ENCODE measurements around the gene UBASH3A. TPM values are rescaled to one million over a fixed set of nuclear protein-coding genes. Genes with fewer than 3 reads are reported as not detected.

UBASH3A gene
- polyA plus RNA-seq, 1 of the 3 experiments (the other 2 are of a cell fraction), result not detected

- TF ChIP-seq RXRA (IDR thresholded peaks at IDR 0.05; ENCODE audit: borderline replicate concordance, low read depth) (no peak), MAX (IDR thresholded peaks at IDR 0.05; ENCODE audit: low read depth) (no peak), FOXM1 (IDR thresholded peaks at IDR 0.05; ENCODE audit: low read depth) (no peak), TAF1 (IDR thresholded peaks at IDR 0.05; ENCODE audit: borderline replicate concordance, low read depth, low read length) (no peak), CHD2 (IDR thresholded peaks at IDR 0.05; ENCODE audit: low read length, partially characterized antibody) (no peak), YY1 (IDR thresholded peaks at IDR 0.05; ENCODE audit: low read depth) (no peak), TEAD4 (IDR thresholded peaks at IDR 0.05; ENCODE audit: borderline replicate concordance, insufficient read depth) (no peak), RAD21 (IDR thresholded peaks at IDR 0.05; ENCODE audit: low read length) (no peak), FOSL2 (IDR thresholded peaks at IDR 0.05; ENCODE audit: borderline replicate concordance, low read depth) (no peak), GABPA (IDR thresholded peaks at IDR 0.05; ENCODE audit: low read depth) (no peak)
These were observed 41.5 kb upstream of the UBASH3A start (continued) for GRCh38 chr21:42362198-42362597.

- ChIA-PET CTCF (interaction anchor here (2.2 kb wide), 1 partner anchor 52 kb away, joined by 6 read pairs; no protein-coding TSS in a partner anchor), POLR2A (no interaction called here)
- TF ChIP-seq FOXJ3 (CRISPR knock-in tag; IDR thresholded peaks at IDR 0.05), result no peak
- TF ChIP-seq CHD2 (IDR thresholded peaks at IDR 0.05; ENCODE audit: low read length, partially characterized antibody), result no peak
- Histone ChIP-seq H4K20me1 (ENCODE audit: insufficient read depth) (no peaks in the 10 kb centered on the region), H3K4me3 (ENCODE audit: low read depth in 2 of 2, low read length in 1 of 2) (no peak overlapping the region), H2AFZ (ENCODE audit: low read depth) (no peak overlapping the region), H3K79me2 (ENCODE audit: insufficient read depth) (no peaks in the 10 kb centered on the region), H3K9me2 (no peaks in the 10 kb centered on the region), H3K4me1 (ENCODE audit: control insufficient read depth in 1 of 2, insufficient read depth in 2 of 2, low read depth in 1 of 2, low read length in 1 of 2) (no peaks in the 10 kb centered on the region), H3K4me2 (no peak overlapping the region), H3F3A (replicated peaks; ENCODE audit: insufficient read depth) (no peaks in the 10 kb centered on the region), H3K36me3 (replicated peaks in 1 of 2; ENCODE audit: control insufficient read depth in 1 of 2, insufficient read depth in 2 of 2, low read length in 1 of 2) (no peaks in the 10 kb centered on the region), H3K9me3 (no peaks in the 10 kb centered on the region), H3K9ac (no peak overlapping the region), H3K27me3 (ENCODE audit: insufficient read depth) (no peaks in the 10 kb centered on the region), H3K27ac (ENCODE audit: low read depth in 2 of 2, low read length in 1 of 2) (no peak overlapping the region)
- 33% methylated on average over 9 of the region's 9 CpGs for WGBS (ENCODE audit: low lambda C conversion rate)
- no peak for DNase-seq
These were observed 41.0 kb upstream of the UBASH3A start for GRCh38 chr21:42362700-42363099.

- no peaks in the 10 kb centered on the region for H3F3A ChIP-seq (replicated peaks; ENCODE audit: insufficient read depth)
- no peaks in the 10 kb centered on the region for H4K20me1 ChIP-seq (ENCODE audit: insufficient read depth)
- DNase-seq, result no peak
- no peaks in the 10 kb centered on the region for H3K9me3 ChIP-seq
- H3K9ac ChIP-seq, result no peak overlapping the region
- no peaks in the 10 kb centered on the region for H3K36me3 ChIP-seq (replicated peaks in 1 of 2; ENCODE audit: control insufficient read depth in 1 of 2, insufficient read depth in 2 of 2, low read length in 1 of 2)
- no peaks in the 10 kb centered on the region for H3K4me1 ChIP-seq (ENCODE audit: control insufficient read depth in 1 of 2, insufficient read depth in 2 of 2, low read depth in 1 of 2, low read length in 1 of 2)
- CTCF ChIA-PET, result interaction anchor here (0.8 to 1.2 kb wide), 2 partner anchors 18 to 53 kb away, joined by 3 to 4 read pairs; no protein-coding TSS in a partner anchor
- WGBS (ENCODE audit: low lambda C conversion rate), result 33% methylated on average over 8 of the region's 8 CpGs
- no peak overlapping the region for H2AFZ ChIP-seq (ENCODE audit: low read depth)
- H3K79me2 ChIP-seq (ENCODE audit: insufficient read depth), result no peaks in the 10 kb centered on the region
- TF ChIP-seq IRF3 (IDR thresholded peaks at IDR 0.05; ENCODE audit: low read depth, low read length), result no peak
- no peak for TF ChIP-seq SMC3 (IDR thresholded peaks at IDR 0.05; ENCODE audit: low read depth, low read length)
- no peak for TF ChIP-seq ELF1 (IDR thresholded peaks at IDR 0.05)
- no peak for TF ChIP-seq FOSL2 (IDR thresholded peaks at IDR 0.05; ENCODE audit: borderline replicate concordance, low read depth)
- TF ChIP-seq MXI1 (IDR thresholded peaks at IDR 0.05; ENCODE audit: low read depth, low read length), result no peak
- TF ChIP-seq SIN3A (IDR thresholded peaks at IDR 0.05; ENCODE audit: borderline replicate concordance, low read depth, low read length), result no peak
- TF ChIP-seq TEAD4 (IDR thresholded peaks at IDR 0.05; ENCODE audit: borderline replicate concordance, insufficient read depth), result no peak
- TF ChIP-seq TAF1 (IDR thresholded peaks at IDR 0.05; ENCODE audit: borderline replicate concordance, low read depth, low read length), result no peak
- no peak for TF ChIP-seq POLR2AphosphoS5 (IDR thresholded peaks at IDR 0.05; ENCODE audit: low read depth, low read length)
- TF ChIP-seq GATA2 (CRISPR knock-in tag; IDR thresholded peaks at IDR 0.05), result no peak
- TF ChIP-seq FOXM1 (IDR thresholded peaks at IDR 0.05; ENCODE audit: low read depth), result no peak
- TF ChIP-seq REST (IDR thresholded peaks at IDR 0.05; ENCODE audit: low read depth, low read length), result no peak
- TF ChIP-seq GABPA (IDR thresholded peaks at IDR 0.05; ENCODE audit: low read depth), result no peak
- no peak for TF ChIP-seq NRF1 (IDR thresholded peaks at IDR 0.05; ENCODE audit: low read depth, low read length)
- POLR2A ChIA-PET, result no interaction called here
- H3K27me3 ChIP-seq (ENCODE audit: insufficient read depth), result no peaks in the 10 kb centered on the region
- H3K27ac ChIP-seq (ENCODE audit: low read depth in 2 of 2, low read length in 1 of 2), result no peak overlapping the region
- H3K4me2 ChIP-seq, result no peak overlapping the region
- H3K9me2 ChIP-seq, result no peaks in the 10 kb centered on the region
- no peak overlapping the region for H3K4me3 ChIP-seq (ENCODE audit: low read depth in 2 of 2, low read length in 1 of 2)
These were observed 40.4 kb upstream of the UBASH3A start for GRCh38 chr21:42363312-42363711.
